ENCODE measurements around the gene HOXA9. TPM values are rescaled to one million over a fixed set of nuclear protein-coding genes. Genes with fewer than 3 reads are reported as not detected.

Gene HOXA9
- total RNA-seq, 1 experiment from 2014 or later: 91.0 TPM

DNA sequence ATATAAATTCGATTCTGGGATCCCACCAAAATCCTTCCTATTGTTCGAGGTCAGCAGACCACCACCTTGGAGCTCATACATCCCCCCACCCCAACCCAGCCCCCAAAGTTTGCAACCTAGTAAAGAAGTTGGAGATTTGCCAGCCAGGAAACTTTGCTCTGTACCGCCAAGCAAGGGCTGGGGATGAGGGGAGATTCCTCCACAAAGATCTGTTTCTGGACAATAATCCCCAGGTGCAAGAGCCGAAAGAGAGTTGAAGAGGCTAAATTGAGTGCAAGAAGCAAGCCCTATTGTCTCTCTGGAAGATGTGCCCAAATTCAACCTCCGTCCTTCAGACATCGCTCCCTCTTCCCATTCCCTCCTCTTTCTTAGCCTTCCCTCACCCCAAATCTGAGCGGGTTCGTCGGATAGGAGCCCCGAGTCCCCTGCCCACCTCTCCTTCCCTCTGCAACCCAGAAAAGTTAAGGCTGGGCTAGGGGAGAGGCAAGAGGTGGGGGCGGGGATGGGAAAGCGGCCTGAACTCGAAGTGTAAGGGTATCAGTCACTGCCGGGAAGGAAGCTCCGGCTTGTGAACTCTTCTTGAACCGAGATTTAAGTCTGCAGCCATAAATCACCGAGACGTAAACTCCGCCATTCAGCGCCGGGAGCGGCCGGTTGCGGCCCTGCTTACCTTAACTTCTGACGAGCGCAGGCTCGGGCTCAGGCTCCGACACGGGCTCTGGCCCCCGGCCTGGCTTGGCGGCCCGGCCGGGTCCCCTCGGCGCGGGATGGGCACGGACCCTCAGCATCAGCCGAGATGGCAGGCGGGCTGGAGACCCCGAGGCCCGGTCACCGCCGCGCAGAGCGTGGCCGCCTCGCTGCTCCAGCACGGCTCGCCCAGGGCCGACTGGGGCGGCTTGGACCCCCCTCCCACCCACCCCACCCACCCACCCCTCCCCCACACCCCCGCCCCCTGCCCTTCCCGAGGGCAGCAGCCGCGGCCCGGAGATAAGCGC is 52.1 kb downstream of the HOXA9 start:
- H3K27me3 ChIP-seq (ENCODE audit: insufficient read depth, low read length): no peaks in the 10 kb centered on the region
- H3K9me3 ChIP-seq (ENCODE audit: control insufficient read depth in 1 of 2, insufficient read depth in 1 of 2, low read depth in 1 of 2, low read length in 2 of 2): no peaks in the 10 kb centered on the region
- ATAC-seq: peak; percentile 36
- H3K9me2 ChIP-seq (ENCODE audit: insufficient read depth): no peaks in the 10 kb centered on the region
- H3K4me1 ChIP-seq (ENCODE audit: control insufficient read depth in 1 of 2, insufficient read depth in 2 of 2, low read length in 2 of 2): peaks cover 56 to 63% of the 10 kb centered on the region in 2 experiments
- CTCF ChIA-PET: no interaction called here
- no peaks in the 10 kb centered on the region for H4K20me1 ChIP-seq (ENCODE audit: insufficient read depth)
- RAD21 ChIA-PET (ENCODE audit: low non-redundant PET in 1 of 2, low total read pairs in 2 of 2, uncharacterized antibody in 2 of 2, unreplicated experiment in 2 of 2): interaction anchor here in 1 of 2 experiments (1.5 kb wide), 1 partner anchor 258 kb away, joined by 3 read pairs; no protein-coding TSS in a partner anchor
- POLR2A ChIA-PET: interaction anchor here (0.5 to 2.4 kb wide), 3 partner anchors 15 to 449 kb away, joined by 3 to 6 read pairs (median 3); no protein-coding TSS in a partner anchor
- H3K79me2 ChIP-seq (ENCODE audit: insufficient read depth, low read length): peaks cover 20% of the 10 kb centered on the region
- peak overlapping the region; percentile 57 to 74 for H3K4me3 ChIP-seq (replicated peaks in 1 of 2; ENCODE audit: low read depth in 1 of 2, low read length in 2 of 2)
- H3K27ac ChIP-seq (ENCODE audit: low read depth, low read length): peak overlapping the region; percentile 72
- BruUV-seq (replicated peaks): no TSS peak
- H3K4me2 ChIP-seq (ENCODE audit: low read length): peak overlapping the region; percentile 98
- intact Hi-C loops (cut with micrococcal nuclease): no loop called here
- no peak overlapping the region for H2AFZ ChIP-seq (ENCODE audit: low read depth, low read length, poor library complexity, severe bottlenecking)
- no peak for TF ChIP-seq POLR2A (IDR thresholded peaks at IDR 0.05; ENCODE audit: borderline replicate concordance, extremely low read depth, insufficient read depth, insufficient read length)
- TF ChIP-seq EZH2 (IDR thresholded peaks at IDR 0.05): no peak
- TF ChIP-seq SIN3A (IDR thresholded peaks at IDR 0.05; ENCODE audit: low read depth): 0 out of 2 replicates have a peak, but pooled peaks have one; percentile 26
- no peak for TF ChIP-seq ELF1 (IDR thresholded peaks at IDR 0.05; ENCODE audit: borderline replicate concordance, low read depth)
- TF ChIP-seq SP1 (IDR thresholded peaks at IDR 0.05; ENCODE audit: low read depth): peak; percentile 38; the same call in 1 of the 2 replicates
- TF ChIP-seq YY1 (IDR thresholded peaks at IDR 0.05; ENCODE audit: extremely low read depth, insufficient replicate concordance, low read depth, low read length): no peak
- peak; percentile 70; the same call in 1 of the 2 replicates for TF ChIP-seq ZFX (IDR thresholded peaks at IDR 0.05)
- no peak for TF ChIP-seq EGR1 (IDR thresholded peaks at IDR 0.05; ENCODE audit: low read depth)
- TF ChIP-seq TCF7L2 (IDR thresholded peaks at IDR 0.05; ENCODE audit: borderline replicate concordance, extremely low read depth, insufficient read depth, insufficient read length): peak; percentile 45
- TF ChIP-seq EZH2phosphoT487 (IDR thresholded peaks at IDR 0.05; ENCODE audit: borderline replicate concordance): no peak
- TF ChIP-seq, protein P1, sequence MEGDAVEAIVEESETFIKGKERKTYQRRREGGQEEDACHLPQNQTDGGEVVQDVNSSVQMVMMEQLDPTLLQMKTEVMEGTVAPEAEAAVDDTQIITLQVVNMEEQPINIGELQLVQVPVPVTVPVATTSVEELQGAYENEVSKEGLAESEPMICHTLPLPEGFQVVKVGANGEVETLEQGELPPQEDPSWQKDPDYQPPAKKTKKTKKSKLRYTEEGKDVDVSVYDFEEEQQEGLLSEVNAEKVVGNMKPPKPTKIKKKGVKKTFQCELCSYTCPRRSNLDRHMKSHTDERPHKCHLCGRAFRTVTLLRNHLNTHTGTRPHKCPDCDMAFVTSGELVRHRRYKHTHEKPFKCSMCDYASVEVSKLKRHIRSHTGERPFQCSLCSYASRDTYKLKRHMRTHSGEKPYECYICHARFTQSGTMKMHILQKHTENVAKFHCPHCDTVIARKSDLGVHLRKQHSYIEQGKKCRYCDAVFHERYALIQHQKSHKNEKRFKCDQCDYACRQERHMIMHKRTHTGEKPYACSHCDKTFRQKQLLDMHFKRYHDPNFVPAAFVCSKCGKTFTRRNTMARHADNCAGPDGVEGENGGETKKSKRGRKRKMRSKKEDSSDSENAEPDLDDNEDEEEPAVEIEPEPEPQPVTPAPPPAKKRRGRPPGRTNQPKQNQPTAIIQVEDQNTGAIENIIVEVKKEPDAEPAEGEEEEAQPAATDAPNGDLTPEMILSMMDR (IDR thresholded peaks at IDR 0.05 in 2 of 3, conservative IDR thresholded peaks at IDR 0.05 in 1 of 3; ENCODE audit: borderline replicate concordance in 1 of 3, insufficient read depth in 1 of 3, low read depth in 2 of 3, low read length in 2 of 3): no peak
- TF ChIP-seq POLR2AphosphoS5 (IDR thresholded peaks at IDR 0.05; ENCODE audit: low read depth, low read length): peak; percentile 55
- no peaks in the 10 kb centered on the region for H3K36me3 ChIP-seq (ENCODE audit: control insufficient read depth in 1 of 2, insufficient read depth in 2 of 2, low read length in 2 of 2)
- H3K9ac ChIP-seq (ENCODE audit: low read length): peak overlapping the region; percentile 70
- peak; percentile 60 for DNase-seq (ENCODE audit: low read depth, low spot score)

MicroRNAs encoded within 50 kb of the gene (microRNA counts, 767-probe panel; counts per million panel counts)
- microRNA hsa-miR-196b-5p: not detected

Small RNAs within 50 kb of the gene (microRNA-seq; reads per million reads assigned to microRNA genes)
- gene MIR196B (ENCODE audit: borderline number of aligned reads): 5,701 reads per million, percentile 93 among the genes with 10 or more reads in this experiment

Other genes starting within 250 kb of the HOXA9 start
- 2.8 TPM for gene HOXA1, start 69.5 kb downstream of the HOXA9 start, total RNA-seq (2021; ENCODE audit: unreplicated experiment)
- 0.57 TPM for gene HOXA2, start 62.9 kb downstream of the HOXA9 start, total RNA-seq (2021; ENCODE audit: unreplicated experiment)
- 2.0 TPM for gene HOXA4, start 34.8 kb downstream of the HOXA9 start, total RNA-seq (2021; ENCODE audit: unreplicated experiment)
- gene HOXA5, start 21.9 kb downstream of the HOXA9 start, total RNA-seq (2021; ENCODE audit: unreplicated experiment): 6.7 TPM
- 12.7 TPM for gene HOXA6, start 17.8 kb downstream of the HOXA9 start, total RNA-seq (2021; ENCODE audit: unreplicated experiment)
- 9.2 TPM for gene HOXA3, start 13.0 kb downstream of the HOXA9 start, total RNA-seq (2021; ENCODE audit: unreplicated experiment)
- gene HOXA7, start 8.9 kb downstream of the HOXA9 start, total RNA-seq (2021; ENCODE audit: unreplicated experiment): 15.0 TPM
- gene HOXA10, start 8.8 kb upstream of the HOXA9 start, total RNA-seq (2021; ENCODE audit: unreplicated experiment): 19.6 TPM
- gene HOXA11, start 19.7 kb upstream of the HOXA9 start, total RNA-seq (2021; ENCODE audit: unreplicated experiment): 6.8 TPM
- 3.6 TPM for gene HOXA13, start 34.6 kb upstream of the HOXA9 start, total RNA-seq (2021; ENCODE audit: unreplicated experiment)
- 0.25 TPM for gene EVX1, start 77.3 kb upstream of the HOXA9 start, total RNA-seq (2021; ENCODE audit: unreplicated experiment)